MM.1S (cell line): ENCODE results near the gene ZNF488.

Experiments used
- DNase-seq: peaks from one replicate; pipeline ENCODE4 v3.0.0-alpha.2; 2015
- H2AFZ ChIP-seq: fragments of 300-600 bp; sonication (generic); 2 replicates; pipeline ENCODE4 v1.6.0; 2016; ENCODE audit warnings: antibody characterized with exemption, low read length
- H3F3A ChIP-seq: fragments of 300-600 bp; sonication (generic); 2 replicates; pipeline ENCODE4 v1.6.1; 2016; ENCODE audit warnings: mild to moderate bottlenecking, antibody characterized with exemption, low read length, moderate library complexity, mixed read lengths; ENCODE audit not compliant: insufficient read depth
- H3K27ac ChIP-seq: fragments of 300-600 bp; sonication (generic); 2 replicates; pipeline ENCODE4 v1.5.1; 2016; ENCODE audit warnings: mild to moderate bottlenecking, low read length
- H3K27me3 ChIP-seq: fragments of 300-600 bp; sonication (generic); replicated peaks from 2 replicates; pipeline ENCODE4 v1.6.0; 2016; ENCODE audit warnings: low read length; ENCODE audit not compliant: insufficient read depth
- H3K36me3 ChIP-seq: fragments of 300-600 bp; sonication (generic); replicated peaks from 2 replicates; pipeline ENCODE4 v1.6.1; 2016; ENCODE audit warnings: mild to moderate bottlenecking, low read length, mixed read lengths; ENCODE audit not compliant: insufficient read depth
- H3K4me1 ChIP-seq: fragments of 300-600 bp; sonication (generic); 2 replicates; pipeline ENCODE4 v1.6.1; 2016; ENCODE audit warnings: low read length, mixed read lengths
- H3K4me2 ChIP-seq: fragments of 300-600 bp; sonication (generic); 2 replicates; pipeline ENCODE4 v1.6.0; 2016; ENCODE audit warnings: low read depth, low read length
- H3K4me3 ChIP-seq: fragments of 300-600 bp; sonication (generic); 2 replicates; pipeline ENCODE4 v1.5.1; 2016; ENCODE audit warnings: low read length, mixed read lengths
- H3K79me2 ChIP-seq: fragments of 300-600 bp; sonication (generic); 2 replicates; pipeline ENCODE4 v1.6.1; 2016; ENCODE audit warnings: mixed run types, low read length, mixed read lengths
- H3K9ac ChIP-seq: fragments of 300-600 bp; sonication (generic); 2 replicates; pipeline ENCODE4 v1.6.1; 2016; ENCODE audit warnings: low read length, mixed read lengths
- H3K9me2 ChIP-seq: fragments of 300-600 bp; sonication (generic); replicated peaks from 2 replicates; pipeline ENCODE4 v1.6.1; 2016; ENCODE audit warnings: mild to moderate bottlenecking, low read length, mixed read lengths; ENCODE audit not compliant: insufficient read depth
- H3K9me3 ChIP-seq: fragments of 300-600 bp; sonication (generic); replicated peaks from 2 replicates; pipeline ENCODE4 v1.6.1; 2016; ENCODE audit warnings: mild to moderate bottlenecking, low read length, mixed read lengths; ENCODE audit not compliant: insufficient read depth
- H4K20me1 ChIP-seq: fragments of 300-600 bp; sonication (generic); 2 replicates; pipeline ENCODE4 v1.6.1; 2016; ENCODE audit warnings: mild to moderate bottlenecking, low read length, moderate library complexity, mixed read lengths; ENCODE audit not compliant: insufficient read depth
- EZH2 ChIP-seq: fragments of 300-600 bp; sonication (generic); optimal IDR thresholded peaks from 2 replicates; pipeline ENCODE3; 2017; ENCODE audit warnings: low read depth, mild to moderate bottlenecking, antibody characterized with exemption, low read length, mixed read lengths
- EZH2phosphoT487 ChIP-seq: fragments of 300-600 bp; sonication (generic); IDR thresholded peaks from 2 replicates; pipeline ENCODE4 v1.6.1; 2018; ENCODE audit warnings: antibody characterized with exemption, low read length
- TF ChIP-seq, protein P1 (sequence below): fragments of 300-600 bp; sonication (generic); IDR thresholded peaks from 2 replicates; pipeline ENCODE4 v1.5.1; 2016; ENCODE audit warnings: antibody characterized with exemption, low read length, mixed read lengths

The ZNF488 gene

DNA sequence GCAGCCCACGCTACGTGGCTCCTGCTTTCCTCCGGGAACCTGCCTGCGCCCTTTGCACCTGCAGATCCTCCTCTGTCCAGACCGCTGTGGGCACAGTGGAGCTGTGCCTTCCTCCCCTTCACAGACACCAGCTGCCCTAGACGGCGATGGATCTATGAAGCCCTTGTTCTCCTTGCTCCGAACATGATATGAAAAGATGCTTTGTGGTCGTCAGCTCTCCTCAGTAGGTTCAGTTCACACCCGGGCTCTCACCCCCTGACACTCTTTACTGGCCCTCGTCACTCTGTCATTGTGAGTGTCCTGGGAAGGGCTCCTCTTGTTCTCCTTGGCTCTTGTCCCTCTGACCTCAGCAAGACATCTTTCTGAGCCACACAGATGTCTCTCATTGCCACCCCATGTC lies 4.2 kb downstream of the ZNF488 start:
- H3K9ac ChIP-seq: no peak overlapping the region
- H3K9me3 ChIP-seq: no peaks in the 10 kb centered on the region
- H3F3A ChIP-seq: no peaks in the 10 kb centered on the region
- TF ChIP-seq EZH2phosphoT487: no peak
- TF ChIP-seq, protein P1, sequence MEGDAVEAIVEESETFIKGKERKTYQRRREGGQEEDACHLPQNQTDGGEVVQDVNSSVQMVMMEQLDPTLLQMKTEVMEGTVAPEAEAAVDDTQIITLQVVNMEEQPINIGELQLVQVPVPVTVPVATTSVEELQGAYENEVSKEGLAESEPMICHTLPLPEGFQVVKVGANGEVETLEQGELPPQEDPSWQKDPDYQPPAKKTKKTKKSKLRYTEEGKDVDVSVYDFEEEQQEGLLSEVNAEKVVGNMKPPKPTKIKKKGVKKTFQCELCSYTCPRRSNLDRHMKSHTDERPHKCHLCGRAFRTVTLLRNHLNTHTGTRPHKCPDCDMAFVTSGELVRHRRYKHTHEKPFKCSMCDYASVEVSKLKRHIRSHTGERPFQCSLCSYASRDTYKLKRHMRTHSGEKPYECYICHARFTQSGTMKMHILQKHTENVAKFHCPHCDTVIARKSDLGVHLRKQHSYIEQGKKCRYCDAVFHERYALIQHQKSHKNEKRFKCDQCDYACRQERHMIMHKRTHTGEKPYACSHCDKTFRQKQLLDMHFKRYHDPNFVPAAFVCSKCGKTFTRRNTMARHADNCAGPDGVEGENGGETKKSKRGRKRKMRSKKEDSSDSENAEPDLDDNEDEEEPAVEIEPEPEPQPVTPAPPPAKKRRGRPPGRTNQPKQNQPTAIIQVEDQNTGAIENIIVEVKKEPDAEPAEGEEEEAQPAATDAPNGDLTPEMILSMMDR: no peak
- no peak for DNase-seq
- H3K36me3 ChIP-seq: no peaks in the 10 kb centered on the region
- H3K4me1 ChIP-seq: peaks cover 4% of the 10 kb centered on the region; the same call in 1 of the 2 replicates
- H3K4me3 ChIP-seq: no peak overlapping the region
- H3K27ac ChIP-seq: no peak overlapping the region
- H2AFZ ChIP-seq: no peak overlapping the region
- H3K27me3 ChIP-seq: peaks cover 93% of the 10 kb centered on the region
- no peaks in the 10 kb centered on the region; the same call in 1 of the 2 replicates for H4K20me1 ChIP-seq
- no peaks in the 10 kb centered on the region for H3K79me2 ChIP-seq
- H3K4me2 ChIP-seq: no peak overlapping the region
- H3K9me2 ChIP-seq: no peaks in the 10 kb centered on the region

DNA sequence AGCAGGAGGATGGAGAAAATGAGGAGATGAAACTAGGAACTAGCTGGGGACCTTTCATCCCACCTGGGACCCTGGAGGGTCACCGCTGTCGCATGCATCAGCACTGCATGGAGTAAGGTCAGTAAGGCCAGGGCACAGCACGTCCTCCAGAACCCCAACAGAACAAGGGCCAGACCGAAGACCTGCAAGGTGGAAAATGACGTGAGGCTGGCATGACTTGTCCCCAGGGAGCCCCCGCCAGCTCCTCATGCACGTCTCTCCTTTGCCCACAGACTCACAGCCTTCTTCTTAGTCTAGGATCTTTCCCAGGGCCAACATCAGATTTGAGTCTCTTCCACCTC lies 4.7 kb downstream of the ZNF488 start:
- Histone ChIP-seq H3F3A (no peaks in the 10 kb centered on the region), H3K27ac (no peak overlapping the region), H3K4me2 (no peak overlapping the region), H3K9ac (no peak overlapping the region), H3K9me2 (no peaks in the 10 kb centered on the region), H3K4me1 (peaks cover 4% of the 10 kb centered on the region; the same call in 1 of the 2 replicates), H3K36me3 (no peaks in the 10 kb centered on the region), H3K4me3 (no peak overlapping the region), H2AFZ (no peak overlapping the region), H3K27me3 (peaks cover 95% of the 10 kb centered on the region), H3K79me2 (no peaks in the 10 kb centered on the region), H4K20me1 (no peaks in the 10 kb centered on the region), H3K9me3 (no peaks in the 10 kb centered on the region)
- TF ChIP-seq, protein P1: no peak
- TF ChIP-seq EZH2 (no peak), EZH2phosphoT487 (no peak)
- DNase-seq: no peak

DNA sequence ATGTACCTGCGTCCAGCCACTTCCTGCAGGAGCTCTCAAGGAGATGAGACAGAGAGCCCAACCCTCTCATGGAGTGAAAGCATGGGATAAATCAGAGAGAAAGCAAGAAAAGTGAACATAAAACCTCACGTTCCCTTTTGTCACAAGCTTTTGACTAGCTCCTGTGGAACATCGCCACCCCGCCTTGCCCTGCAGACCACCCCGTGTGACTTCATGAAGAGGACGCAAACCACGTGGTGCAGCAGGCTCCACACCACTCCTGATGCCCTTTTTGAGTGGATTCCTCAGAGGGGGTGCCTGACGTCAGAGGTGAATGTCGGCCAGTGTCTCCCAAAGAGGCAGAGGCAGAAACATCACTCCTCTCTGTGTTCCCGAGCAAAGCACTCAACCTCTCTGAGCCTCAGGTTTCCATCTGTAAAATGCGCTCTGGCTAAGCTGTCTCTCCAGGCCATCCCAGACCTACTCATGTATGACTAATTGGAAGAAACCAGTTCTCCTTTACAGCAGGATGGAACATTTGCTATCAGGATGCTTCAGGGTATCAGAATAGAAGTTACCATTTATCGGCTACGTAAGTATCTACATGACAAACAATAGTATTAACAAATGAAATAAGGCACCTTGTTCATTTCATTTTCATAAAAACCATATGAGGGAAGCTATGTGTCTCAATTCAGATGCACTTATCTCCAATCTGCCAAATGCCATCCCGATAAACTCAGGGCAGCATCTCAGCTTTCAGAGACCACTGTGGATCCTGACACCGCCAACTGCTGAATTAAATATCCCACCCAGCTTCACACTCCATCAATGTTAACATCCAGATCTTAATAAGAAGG lies 5.3 kb downstream of the ZNF488 start:
- Histone ChIP-seq H3K9ac (no peak overlapping the region), H3K27me3 (peaks cover 99% of the 10 kb centered on the region), H3K4me1 (peaks cover 3% of the 10 kb centered on the region; the same call in 1 of the 2 replicates), H4K20me1 (no peaks in the 10 kb centered on the region), H3K9me3 (no peaks in the 10 kb centered on the region), H3K36me3 (no peaks in the 10 kb centered on the region), H3K4me2 (no peak overlapping the region), H2AFZ (no peak overlapping the region), H3F3A (no peaks in the 10 kb centered on the region), H3K27ac (no peak overlapping the region), H3K9me2 (no peaks in the 10 kb centered on the region), H3K4me3 (no peak overlapping the region), H3K79me2 (no peaks in the 10 kb centered on the region)
- TF ChIP-seq EZH2phosphoT487 (no peak), EZH2 (no peak)
- TF ChIP-seq, protein P1: no peak
- DNase-seq: no peak
